Measurements from ENCODE around the gene AEBP1. TPM values are rescaled to one million over a fixed set of nuclear protein-coding genes. Genes with fewer than 3 reads are reported as not detected.
A peak's percentile ranks its signal among the peaks of the same experiment; 100 is the strongest.

Gene AEBP1
- total and polyA plus RNA-seq, 9 of the 15 experiments (the other 6 are each of a cell fraction or from before 2014, with no cell fraction given), result 0.03 to 0.78 (median 0.30) TPM; not detected in 2

DNA sequence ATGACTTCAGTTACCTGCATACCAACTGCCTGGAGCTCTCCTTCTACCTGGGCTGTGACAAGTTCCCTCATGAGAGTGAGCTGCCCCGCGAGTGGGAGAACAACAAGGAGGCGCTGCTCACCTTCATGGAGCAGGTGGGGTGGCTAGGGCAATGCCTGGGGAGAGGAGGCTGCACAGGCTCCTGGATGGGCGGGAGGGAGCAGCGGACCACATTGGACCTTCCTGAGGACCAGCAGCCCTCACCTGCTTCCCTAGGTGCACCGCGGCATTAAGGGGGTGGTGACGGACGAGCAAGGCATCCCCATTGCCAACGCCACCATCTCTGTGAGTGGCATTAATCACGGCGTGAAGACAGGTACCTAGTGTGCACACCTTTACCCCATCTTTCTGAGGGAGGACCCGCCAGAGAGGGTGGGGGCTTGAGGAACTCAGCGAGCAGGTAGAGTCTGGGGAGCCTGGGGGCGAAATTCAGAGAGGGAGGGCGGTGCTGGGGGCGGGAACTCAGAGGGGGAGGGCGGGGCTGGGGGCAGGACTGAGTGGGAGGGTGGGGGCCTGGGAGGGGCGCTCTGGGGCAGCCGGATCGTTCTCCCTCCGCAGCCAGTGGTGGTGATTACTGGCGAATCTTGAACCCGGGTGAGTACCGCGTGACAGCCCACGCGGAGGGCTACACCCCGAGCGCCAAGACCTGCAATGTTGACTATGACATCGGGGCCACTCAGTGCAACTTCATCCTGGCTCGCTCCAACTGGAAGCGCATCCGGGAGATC is 9.0 kb downstream of the AEBP1 start (continued):
- TF ChIP-seq, protein P1, sequence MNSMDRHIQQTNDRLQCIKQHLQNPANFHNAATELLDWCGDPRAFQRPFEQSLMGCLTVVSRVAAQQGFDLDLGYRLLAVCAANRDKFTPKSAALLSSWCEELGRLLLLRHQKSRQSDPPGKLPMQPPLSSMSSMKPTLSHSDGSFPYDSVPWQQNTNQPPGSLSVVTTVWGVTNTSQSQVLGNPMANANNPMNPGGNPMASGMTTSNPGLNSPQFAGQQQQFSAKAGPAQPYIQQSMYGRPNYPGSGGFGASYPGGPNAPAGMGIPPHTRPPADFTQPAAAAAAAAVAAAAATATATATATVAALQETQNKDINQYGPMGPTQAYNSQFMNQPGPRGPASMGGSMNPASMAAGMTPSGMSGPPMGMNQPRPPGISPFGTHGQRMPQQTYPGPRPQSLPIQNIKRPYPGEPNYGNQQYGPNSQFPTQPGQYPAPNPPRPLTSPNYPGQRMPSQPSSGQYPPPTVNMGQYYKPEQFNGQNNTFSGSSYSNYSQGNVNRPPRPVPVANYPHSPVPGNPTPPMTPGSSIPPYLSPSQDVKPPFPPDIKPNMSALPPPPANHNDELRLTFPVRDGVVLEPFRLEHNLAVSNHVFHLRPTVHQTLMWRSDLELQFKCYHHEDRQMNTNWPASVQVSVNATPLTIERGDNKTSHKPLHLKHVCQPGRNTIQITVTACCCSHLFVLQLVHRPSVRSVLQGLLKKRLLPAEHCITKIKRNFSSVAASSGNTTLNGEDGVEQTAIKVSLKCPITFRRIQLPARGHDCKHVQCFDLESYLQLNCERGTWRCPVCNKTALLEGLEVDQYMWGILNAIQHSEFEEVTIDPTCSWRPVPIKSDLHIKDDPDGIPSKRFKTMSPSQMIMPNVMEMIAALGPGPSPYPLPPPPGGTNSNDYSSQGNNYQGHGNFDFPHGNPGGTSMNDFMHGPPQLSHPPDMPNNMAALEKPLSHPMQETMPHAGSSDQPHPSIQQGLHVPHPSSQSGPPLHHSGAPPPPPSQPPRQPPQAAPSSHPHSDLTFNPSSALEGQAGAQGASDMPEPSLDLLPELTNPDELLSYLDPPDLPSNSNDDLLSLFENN (IDR thresholded peaks at IDR 0.05; ENCODE audit: low read depth in 2 of 2, low read length in 2 of 2), result no peak
- TF ChIP-seq SNAPC5 (CRISPR knock-in tag; IDR thresholded peaks at IDR 0.05) (no peak), PML (IDR thresholded peaks at IDR 0.05; ENCODE audit: low read length) (no peak), KAT2B (IDR thresholded peaks at IDR 0.05; ENCODE audit: low read depth, low read length) (no peak), TFAM (CRISPR knock-in tag; conservative IDR thresholded peaks at IDR 0.05) (no peak), RBFOX2 (IDR thresholded peaks at IDR 0.05; ENCODE audit: low read depth, low read length) (0 out of 2 replicates have a peak, but pooled peaks have one; percentile 5), HMGN3 (IDR thresholded peaks at IDR 0.05; ENCODE audit: borderline replicate concordance, extremely low read depth, insufficient read length, low read depth, low read length) (peak; percentile 29), JUND (IDR thresholded peaks at IDR 0.05; ENCODE audit: borderline replicate concordance, low read depth, low read length) (no peak), JUND (tag; IDR thresholded peaks at IDR 0.05; ENCODE audit: borderline replicate concordance, low read depth, low read length) (0 out of 3 replicates have a peak, but pooled peaks have one; percentile 1), CCNT2 (IDR thresholded peaks at IDR 0.05; ENCODE audit: borderline replicate concordance, extremely low read depth, insufficient read length, low read depth, low read length) (peak; percentile 18), NFIC (IDR thresholded peaks at IDR 0.05) (no peak), ZNF23 (CRISPR knock-in tag; IDR thresholded peaks at IDR 0.05) (no peak), POLR2A (conservative IDR thresholded peaks at IDR 0.05) (0 out of 2 replicates have a peak, but pooled peaks have one; percentile 58), HLTF (IDR thresholded peaks at IDR 0.05) (no peak), NCOR1 (IDR thresholded peaks at IDR 0.05) (no peak), CHD2 (IDR thresholded peaks at IDR 0.05; ENCODE audit: low read depth, low read length) (no peak), FOXM1 (IDR thresholded peaks at IDR 0.05; ENCODE audit: low read depth) (no peak), FOXM1 (CRISPR knock-in tag; IDR thresholded peaks at IDR 0.05; ENCODE audit: low read depth) (no peak), ARHGAP35 (IDR thresholded peaks at IDR 0.05; ENCODE audit: partially characterized antibody) (no peak), ZNF282 (CRISPR knock-in tag; IDR thresholded peaks at IDR 0.05) (no peak), RBM22 (IDR thresholded peaks at IDR 0.05; ENCODE audit: low read depth, low read length, poor library complexity, severe bottlenecking) (no peak), NFE2L1 (tag; IDR thresholded peaks at IDR 0.05; ENCODE audit: borderline replicate concordance, low read depth) (no peak), MAFG (tag; conservative IDR thresholded peaks at IDR 0.05) (no peak), C11orf30 (IDR thresholded peaks at IDR 0.05; ENCODE audit: low read depth) (no peak), GABPB2 (CRISPR knock-in tag; conservative IDR thresholded peaks at IDR 0.05) (no peak)
- TF ChIP-seq, protein P2, sequence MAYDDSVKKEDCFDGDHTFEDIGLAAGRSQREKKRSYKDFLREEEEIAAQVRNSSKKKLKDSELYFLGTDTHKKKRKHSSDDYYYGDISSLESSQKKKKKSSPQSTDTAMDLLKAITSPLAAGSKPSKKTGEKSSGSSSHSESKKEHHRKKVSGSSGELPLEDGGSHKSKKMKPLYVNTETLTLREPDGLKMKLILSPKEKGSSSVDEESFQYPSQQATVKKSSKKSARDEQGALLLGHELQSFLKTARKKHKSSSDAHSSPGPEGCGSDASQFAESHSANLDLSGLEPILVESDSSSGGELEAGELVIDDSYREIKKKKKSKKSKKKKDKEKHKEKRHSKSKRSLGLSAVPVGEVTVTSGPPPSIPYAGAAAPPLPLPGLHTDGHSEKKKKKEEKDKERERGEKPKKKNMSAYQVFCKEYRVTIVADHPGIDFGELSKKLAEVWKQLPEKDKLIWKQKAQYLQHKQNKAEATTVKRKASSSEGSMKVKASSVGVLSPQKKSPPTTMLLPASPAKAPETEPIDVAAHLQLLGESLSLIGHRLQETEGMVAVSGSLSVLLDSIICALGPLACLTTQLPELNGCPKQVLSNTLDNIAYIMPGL (CRISPR knock-in tag; IDR thresholded peaks at IDR 0.05), result no peak
